Ishikawa (cell line): ENCODE results near the gene REX1BD.

Experiments used
- CEBPB ChIP-seq: IDR thresholded peaks from 2 replicates; pipeline ENCODE4 v1.6.1; 2012
- CREB1 ChIP-seq: IDR thresholded peaks from 2 replicates; pipeline ENCODE4 v1.6.1; 2012; ENCODE audit warnings: low read depth
- EGR1 ChIP-seq: IDR thresholded peaks from 2 replicates; pipeline ENCODE4 v1.6.1; 2012
- EP300 ChIP-seq: IDR thresholded peaks from 2 replicates; pipeline ENCODE4 v1.6.1; 2012; ENCODE audit warnings: borderline replicate concordance
- FOXM1 ChIP-seq: IDR thresholded peaks from 2 replicates; pipeline ENCODE4 v1.6.1; 2012; ENCODE audit warnings: low read depth, borderline replicate concordance
- NFIC ChIP-seq: IDR thresholded peaks from 2 replicates; pipeline ENCODE4 v1.6.1; 2012
- RAD21 ChIP-seq: IDR thresholded peaks from 2 replicates; pipeline ENCODE4 v1.6.1; 2012; ENCODE audit warnings: low read depth
- TAF1 ChIP-seq: IDR thresholded peaks from 2 replicates; pipeline ENCODE4 v1.6.1; 2012; ENCODE audit warnings: low read depth, mild to moderate bottlenecking
- TCF12 ChIP-seq: IDR thresholded peaks from 2 replicates; pipeline ENCODE4 v1.6.1; 2012; ENCODE audit warnings: low read depth
- TEAD4 ChIP-seq: IDR thresholded peaks from 2 replicates; pipeline ENCODE4 v1.6.1; 2012
- YY1 ChIP-seq: IDR thresholded peaks from 2 replicates; pipeline ENCODE4 v1.6.1; 2012; ENCODE audit warnings: low read depth
- ZBTB7A ChIP-seq: IDR thresholded peaks from 2 replicates; pipeline ENCODE4 v1.6.1; 2012; ENCODE audit warnings: low read depth
- TF ChIP-seq, protein P1 (sequence below): IDR thresholded peaks from 2 replicates; pipeline ENCODE4 v1.6.1; 2012
- TF ChIP-seq, protein P2 (sequence below): IDR thresholded peaks from 2 replicates; pipeline ENCODE4 v1.6.1; 2012
- TF ChIP-seq, protein P3 (sequence below): IDR thresholded peaks from 2 replicates; pipeline ENCODE4 v1.6.1; 2012; ENCODE audit warnings: low read depth, mild to moderate bottlenecking

Gene REX1BD

DNA sequence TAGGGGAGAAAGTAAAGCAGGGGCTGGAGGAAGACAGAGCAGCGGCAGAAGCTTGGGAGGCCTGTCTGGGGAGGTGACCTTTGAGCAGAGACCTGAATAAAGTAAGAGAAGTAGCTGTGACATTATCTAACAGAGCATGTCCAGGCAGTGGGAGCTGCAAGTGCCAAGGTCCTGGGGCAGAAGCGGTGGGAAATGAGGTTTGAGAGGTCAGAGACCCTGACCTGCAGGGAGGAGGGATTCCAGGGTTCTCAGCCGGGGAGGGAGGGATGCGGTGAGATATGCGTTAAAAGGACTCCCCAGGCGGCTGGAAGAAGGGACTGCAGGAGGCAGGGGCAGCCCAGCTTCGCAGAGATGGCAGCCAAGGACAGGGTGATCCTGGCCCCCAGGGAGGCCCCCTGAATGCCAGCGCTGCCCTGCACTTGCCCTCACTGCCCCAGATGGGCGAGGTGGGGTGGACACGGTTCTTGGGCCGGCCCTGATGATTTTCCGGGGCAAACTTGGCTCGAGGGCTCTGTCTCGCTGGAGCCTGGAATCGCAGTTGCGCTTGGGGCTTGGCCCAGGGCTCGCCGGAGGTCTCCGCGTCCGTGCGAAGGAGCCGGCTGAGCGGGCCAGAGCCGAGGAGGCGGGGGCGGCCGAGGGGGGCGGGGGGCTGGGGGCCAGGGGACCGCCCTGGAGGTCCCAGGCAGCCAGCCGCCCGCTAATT is 14.8 kb downstream of the REX1BD start:
- TF ChIP-seq TAF1 (no peak), FOXM1 (no peak), NFIC (no peak), CEBPB (no peak), TCF12 (no peak), YY1 (no peak), ZBTB7A (no peak), RAD21 (no peak), CREB1 (no peak)
- TF ChIP-seq, protein P1, sequence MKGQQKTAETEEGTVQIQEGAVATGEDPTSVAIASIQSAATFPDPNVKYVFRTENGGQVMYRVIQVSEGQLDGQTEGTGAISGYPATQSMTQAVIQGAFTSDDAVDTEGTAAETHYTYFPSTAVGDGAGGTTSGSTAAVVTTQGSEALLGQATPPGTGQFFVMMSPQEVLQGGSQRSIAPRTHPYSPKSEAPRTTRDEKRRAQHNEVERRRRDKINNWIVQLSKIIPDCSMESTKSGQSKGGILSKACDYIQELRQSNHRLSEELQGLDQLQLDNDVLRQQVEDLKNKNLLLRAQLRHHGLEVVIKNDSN, result no peak
- TF ChIP-seq, protein P2, sequence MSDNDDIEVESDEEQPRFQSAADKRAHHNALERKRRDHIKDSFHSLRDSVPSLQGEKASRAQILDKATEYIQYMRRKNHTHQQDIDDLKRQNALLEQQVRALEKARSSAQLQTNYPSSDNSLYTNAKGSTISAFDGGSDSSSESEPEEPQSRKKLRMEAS, result no peak

DNA sequence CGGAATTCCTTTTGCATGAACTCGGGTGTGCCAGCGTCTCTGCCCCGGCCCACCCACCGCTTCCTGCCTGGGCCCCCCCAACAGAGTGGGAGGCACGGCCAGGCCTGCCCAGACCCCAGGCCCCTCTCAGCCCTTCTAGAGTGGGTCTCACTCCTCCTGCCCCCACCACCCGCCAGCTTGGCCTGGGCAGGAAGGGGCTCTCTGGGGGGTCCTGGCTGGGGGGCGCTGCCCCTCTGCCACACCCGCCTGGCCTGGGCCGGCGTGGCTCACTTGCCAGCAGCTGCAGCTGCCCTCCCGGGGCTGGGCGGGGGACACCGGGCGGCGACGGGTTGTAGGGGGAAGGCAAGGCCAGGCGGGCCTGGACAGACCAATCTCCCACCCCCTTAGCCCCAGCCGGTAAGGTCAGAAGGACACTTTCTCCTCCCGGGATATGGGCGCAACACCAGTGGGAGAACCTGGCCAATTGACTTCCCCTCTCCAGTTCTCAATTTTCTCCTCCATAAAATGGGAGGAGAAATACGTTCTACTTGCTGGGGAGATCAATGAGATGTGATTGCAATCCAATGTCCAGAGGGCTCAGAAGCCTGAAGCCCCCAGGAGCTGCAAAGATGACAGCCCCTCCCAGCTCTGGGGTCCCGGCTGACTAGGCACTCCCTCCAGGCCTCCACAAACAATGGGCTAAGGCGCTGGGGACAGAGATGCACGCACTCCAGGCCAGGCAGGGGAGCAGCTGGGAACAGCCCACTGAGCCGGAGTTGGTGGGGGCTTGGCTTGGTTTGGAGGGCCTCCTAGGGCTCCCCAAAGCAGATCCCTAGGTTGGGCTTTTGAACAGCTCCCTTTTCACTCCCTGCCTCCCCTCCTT is 15.6 kb downstream of the REX1BD start:
- TF ChIP-seq, protein P1, result no peak
- TF ChIP-seq FOXM1 (no peak), EGR1 (no peak), EP300 (no peak), ZBTB7A (peak; percentile 38; the same call in 1 of the 2 replicates), YY1 (no peak)
- TF ChIP-seq, protein P3, sequence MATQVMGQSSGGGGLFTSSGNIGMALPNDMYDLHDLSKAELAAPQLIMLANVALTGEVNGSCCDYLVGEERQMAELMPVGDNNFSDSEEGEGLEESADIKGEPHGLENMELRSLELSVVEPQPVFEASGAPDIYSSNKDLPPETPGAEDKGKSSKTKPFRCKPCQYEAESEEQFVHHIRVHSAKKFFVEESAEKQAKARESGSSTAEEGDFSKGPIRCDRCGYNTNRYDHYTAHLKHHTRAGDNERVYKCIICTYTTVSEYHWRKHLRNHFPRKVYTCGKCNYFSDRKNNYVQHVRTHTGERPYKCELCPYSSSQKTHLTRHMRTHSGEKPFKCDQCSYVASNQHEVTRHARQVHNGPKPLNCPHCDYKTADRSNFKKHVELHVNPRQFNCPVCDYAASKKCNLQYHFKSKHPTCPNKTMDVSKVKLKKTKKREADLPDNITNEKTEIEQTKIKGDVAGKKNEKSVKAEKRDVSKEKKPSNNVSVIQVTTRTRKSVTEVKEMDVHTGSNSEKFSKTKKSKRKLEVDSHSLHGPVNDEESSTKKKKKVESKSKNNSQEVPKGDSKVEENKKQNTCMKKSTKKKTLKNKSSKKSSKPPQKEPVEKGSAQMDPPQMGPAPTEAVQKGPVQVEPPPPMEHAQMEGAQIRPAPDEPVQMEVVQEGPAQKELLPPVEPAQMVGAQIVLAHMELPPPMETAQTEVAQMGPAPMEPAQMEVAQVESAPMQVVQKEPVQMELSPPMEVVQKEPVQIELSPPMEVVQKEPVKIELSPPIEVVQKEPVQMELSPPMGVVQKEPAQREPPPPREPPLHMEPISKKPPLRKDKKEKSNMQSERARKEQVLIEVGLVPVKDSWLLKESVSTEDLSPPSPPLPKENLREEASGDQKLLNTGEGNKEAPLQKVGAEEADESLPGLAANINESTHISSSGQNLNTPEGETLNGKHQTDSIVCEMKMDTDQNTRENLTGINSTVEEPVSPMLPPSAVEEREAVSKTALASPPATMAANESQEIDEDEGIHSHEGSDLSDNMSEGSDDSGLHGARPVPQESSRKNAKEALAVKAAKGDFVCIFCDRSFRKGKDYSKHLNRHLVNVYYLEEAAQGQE, result no peak

DNA sequence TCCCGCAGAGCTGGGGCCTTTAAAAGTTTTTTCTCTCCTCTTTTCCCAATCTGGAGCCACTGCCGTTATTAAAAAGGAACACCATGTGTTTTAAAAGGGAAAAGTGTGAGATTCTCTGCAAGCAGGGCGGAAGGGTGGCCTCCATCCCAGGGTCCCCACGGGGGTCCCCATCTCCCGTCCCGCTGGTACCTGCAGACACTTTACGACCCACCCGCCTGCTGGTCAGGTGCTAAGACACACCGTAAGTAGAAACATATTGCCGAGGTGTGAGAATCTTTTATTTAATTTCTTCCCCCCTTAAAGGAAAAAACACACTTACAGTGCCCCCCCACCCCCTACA is 16.2 kb downstream of the REX1BD start:
- TF ChIP-seq TEAD4 (no peak), TAF1 (no peak), EGR1 (no peak), YY1 (no peak), NFIC (no peak), FOXM1 (no peak), RAD21 (no peak), EP300 (no peak)
- TF ChIP-seq, protein P1, result no peak

DNA sequence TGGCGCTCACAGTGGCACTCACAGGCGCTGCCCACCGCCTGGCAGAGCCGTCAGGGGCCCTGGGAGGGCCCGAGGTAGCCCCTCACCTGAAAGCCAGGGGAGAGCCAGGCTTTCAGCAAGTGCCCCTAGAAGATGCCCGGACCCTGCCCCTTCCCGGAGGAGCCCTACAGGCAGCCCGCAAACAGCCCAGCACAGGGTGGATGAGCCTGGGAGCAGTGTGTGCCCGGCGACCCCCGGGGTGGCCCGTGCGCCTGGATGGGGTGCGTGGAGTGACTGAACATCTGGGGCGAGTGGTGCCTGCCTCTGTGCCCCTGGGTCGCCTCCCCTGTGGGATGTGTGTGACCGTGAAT is 16.6 kb downstream of the REX1BD start:
- TF ChIP-seq, protein P1, result no peak
- TF ChIP-seq NFIC, result no peak
- TF ChIP-seq TCF12, result no peak
- TF ChIP-seq, protein P3, result no peak
- no peak for TF ChIP-seq RAD21
- TF ChIP-seq CEBPB, result no peak
- TF ChIP-seq CREB1, result no peak
- TF ChIP-seq EP300, result no peak
- TF ChIP-seq, protein P2, result no peak
- TF ChIP-seq EGR1, result no peak

DNA sequence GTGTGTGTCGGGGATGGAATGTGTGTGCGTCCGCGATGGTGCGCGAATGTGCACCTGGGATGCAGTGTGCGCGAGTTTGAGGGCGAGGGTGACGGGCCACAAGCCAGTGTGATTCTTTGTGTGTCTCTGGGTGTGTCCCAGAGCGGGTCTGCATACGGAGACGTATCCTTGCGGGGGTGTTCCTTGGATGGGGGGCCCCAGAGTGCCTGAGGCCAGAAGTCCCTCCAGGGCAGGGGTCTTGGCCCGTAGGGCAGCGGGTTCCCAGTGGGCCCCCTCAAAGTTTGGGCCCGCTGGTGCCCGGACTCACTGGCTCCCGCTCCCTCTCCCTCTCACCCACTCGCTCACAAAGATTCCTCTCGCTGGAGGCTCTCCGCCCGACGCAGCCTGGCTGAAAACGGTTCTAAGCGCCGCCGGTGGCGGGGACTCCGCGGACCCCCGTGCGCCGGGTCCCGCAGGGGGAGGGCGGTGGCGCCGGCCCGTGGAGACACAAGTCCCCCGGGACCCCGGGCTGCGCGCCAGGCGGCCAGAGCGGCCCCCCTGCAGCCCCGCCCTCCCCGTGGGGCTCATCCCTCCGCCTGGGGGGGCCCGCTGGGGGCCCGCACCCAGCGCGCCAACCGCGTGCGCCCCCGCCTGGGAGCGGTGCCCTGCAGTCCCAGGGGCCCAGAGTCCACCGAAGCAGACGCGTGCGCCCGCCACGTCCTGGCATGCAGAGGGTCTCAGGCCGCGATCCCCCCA is 17.1 kb downstream of the REX1BD start:
- TF ChIP-seq TEAD4 (no peak), CEBPB (no peak), NFIC (no peak), TAF1 (no peak), EP300 (no peak), YY1 (no peak)
- TF ChIP-seq, protein P1, result no peak
